Measurements from ENCODE around the gene HMG20B. TPM values are rescaled to one million over a fixed set of nuclear protein-coding genes. Genes with fewer than 3 reads are reported as not detected.

HMG20B gene
- total RNA-seq, 2 donors from 2014 or later = 87.9 to 118 TPM

- intact Hi-C loops (cut with DNase I) = no loop called here
- no peak for TF ChIP-seq CTCF (IDR thresholded peaks at IDR 0.05)
- no peaks in the 10 kb centered on the region for H3K9me3 ChIP-seq
- H3K27me3 ChIP-seq = no peaks in the 10 kb centered on the region
- H3K4me1 ChIP-seq = no peaks in the 10 kb centered on the region
- no peak overlapping the region for H3K27ac ChIP-seq
- H3K4me3 ChIP-seq = no peak overlapping the region
- peaks cover 28% of the 10 kb centered on the region for H3K36me3 ChIP-seq
- DNase-seq = no peak
- no peak overlapping the region for H3K9ac ChIP-seq (ENCODE audit: low read depth in 2 of 2, low read length in 2 of 2)
These were observed 40.5 kb upstream of the HMG20B start for GRCh38 chr19:3532154-3532786.

GRCh38 chr19:3533033-3533432 lies 39.7 kb upstream of the HMG20B start:
- peaks cover 22% of the 10 kb centered on the region for H3K36me3 ChIP-seq
- intact Hi-C loops (cut with DNase I) = no loop called here
- H3K9me3 ChIP-seq = no peaks in the 10 kb centered on the region
- H3K4me3 ChIP-seq = no peak overlapping the region
- TF ChIP-seq CTCF (IDR thresholded peaks at IDR 0.05) = no peak
- no peak for DNase-seq
- no peak overlapping the region for H3K27ac ChIP-seq
- H3K4me1 ChIP-seq = no peaks in the 10 kb centered on the region
- no peak overlapping the region for H3K9ac ChIP-seq (ENCODE audit: low read depth in 2 of 2, low read length in 2 of 2)
- no peaks in the 10 kb centered on the region for H3K27me3 ChIP-seq

GRCh38 chr19:3533563-3534216 lies 39.1 kb upstream of the HMG20B start:
- H3K36me3 ChIP-seq = peaks cover 21% of the 10 kb centered on the region
- no peaks in the 10 kb centered on the region for H3K9me3 ChIP-seq
- no peaks in the 10 kb centered on the region for H3K4me1 ChIP-seq
- no peak overlapping the region for H3K9ac ChIP-seq (ENCODE audit: low read depth in 2 of 2, low read length in 2 of 2)
- no peak overlapping the region for H3K4me3 ChIP-seq
- no peaks in the 10 kb centered on the region for H3K27me3 ChIP-seq
- TF ChIP-seq CTCF (IDR thresholded peaks at IDR 0.05) = no peak
- DNase-seq = no peak
- no peak overlapping the region for H3K27ac ChIP-seq
- intact Hi-C loops (cut with DNase I) = no loop called here

- Histone ChIP-seq H3K27ac (no peak overlapping the region), H3K27me3 (no peaks in the 10 kb centered on the region), H3K4me3 (no peak overlapping the region), H3K4me1 (no peaks in the 10 kb centered on the region), H3K9me3 (no peaks in the 10 kb centered on the region), H3K9ac (ENCODE audit: low read depth in 2 of 2, low read length in 2 of 2) (no peak overlapping the region), H3K36me3 (peaks cover 21% of the 10 kb centered on the region)
- DNase-seq = no peak
- intact Hi-C loops (cut with DNase I) = no loop called here
- no peak for TF ChIP-seq CTCF (IDR thresholded peaks at IDR 0.05)
These were observed 38.1 kb upstream of the HMG20B start for GRCh38 chr19:3534375-3535234.

- Histone ChIP-seq H3K4me1 (no peaks in the 10 kb centered on the region), H3K27me3 (no peaks in the 10 kb centered on the region), H3K27ac (no peak overlapping the region), H3K9me3 (no peaks in the 10 kb centered on the region), H3K36me3 (peaks cover 21% of the 10 kb centered on the region), H3K9ac (ENCODE audit: low read depth in 2 of 2, low read length in 2 of 2) (no peak overlapping the region), H3K4me3 (no peak overlapping the region)
- DNase-seq = no peak
- intact Hi-C loops (cut with DNase I) = no loop called here
- no peak for TF ChIP-seq CTCF (IDR thresholded peaks at IDR 0.05)
These were observed 37.6 kb upstream of the HMG20B start for GRCh38 chr19:3535235-3535535.
